Neural progenitor cell (in vitro differentiated cells): Measurements from ENCODE around the gene KMT5B.

Experiments used
- EZH2phosphoT487 ChIP-seq: fragments of 200-600 bp; sonication (generic); IDR thresholded peaks from 2 replicates; pipeline ENCODE4 v1.6.1; 2017; ENCODE audit warnings: antibody characterized with exemption
- TF ChIP-seq, protein P1 (sequence below): fragments of 200-600 bp; sonication (generic); IDR thresholded peaks from 2 replicates; pipeline ENCODE4 v1.5.1; 2017; ENCODE audit warnings: antibody characterized with exemption, mild to moderate bottlenecking

DNA sequence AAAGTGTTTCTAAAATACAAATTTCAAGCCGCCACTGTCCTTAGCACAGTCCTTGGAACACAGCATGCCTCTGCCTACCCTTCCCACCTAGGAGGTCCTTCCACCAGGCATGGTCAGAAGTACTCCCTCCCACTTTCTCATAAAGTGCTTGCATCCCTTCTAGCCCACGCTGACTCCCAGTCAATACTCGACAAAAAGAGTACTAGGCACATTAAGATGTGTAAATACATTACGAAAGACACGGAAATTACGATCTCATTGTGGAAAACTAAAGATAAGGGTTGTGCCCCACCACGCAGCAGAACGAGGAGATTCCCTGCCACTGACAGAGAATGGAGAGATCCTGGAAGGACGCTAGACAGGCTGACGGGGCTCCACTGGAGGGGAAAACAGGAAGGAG, 105.4 kb downstream of the KMT5B start:
- TF ChIP-seq, protein P1, sequence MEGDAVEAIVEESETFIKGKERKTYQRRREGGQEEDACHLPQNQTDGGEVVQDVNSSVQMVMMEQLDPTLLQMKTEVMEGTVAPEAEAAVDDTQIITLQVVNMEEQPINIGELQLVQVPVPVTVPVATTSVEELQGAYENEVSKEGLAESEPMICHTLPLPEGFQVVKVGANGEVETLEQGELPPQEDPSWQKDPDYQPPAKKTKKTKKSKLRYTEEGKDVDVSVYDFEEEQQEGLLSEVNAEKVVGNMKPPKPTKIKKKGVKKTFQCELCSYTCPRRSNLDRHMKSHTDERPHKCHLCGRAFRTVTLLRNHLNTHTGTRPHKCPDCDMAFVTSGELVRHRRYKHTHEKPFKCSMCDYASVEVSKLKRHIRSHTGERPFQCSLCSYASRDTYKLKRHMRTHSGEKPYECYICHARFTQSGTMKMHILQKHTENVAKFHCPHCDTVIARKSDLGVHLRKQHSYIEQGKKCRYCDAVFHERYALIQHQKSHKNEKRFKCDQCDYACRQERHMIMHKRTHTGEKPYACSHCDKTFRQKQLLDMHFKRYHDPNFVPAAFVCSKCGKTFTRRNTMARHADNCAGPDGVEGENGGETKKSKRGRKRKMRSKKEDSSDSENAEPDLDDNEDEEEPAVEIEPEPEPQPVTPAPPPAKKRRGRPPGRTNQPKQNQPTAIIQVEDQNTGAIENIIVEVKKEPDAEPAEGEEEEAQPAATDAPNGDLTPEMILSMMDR, result no peak
- no peak for TF ChIP-seq EZH2phosphoT487
